Hematopoietic multipotent progenitor cell treated with erythropoietin and hydrocortisone succinate and interleukin-3 and kit ligand, for 17 days (in vitro differentiated cells): Measurements from ENCODE around the gene CUX1.
"Not testable (repeated sequence)": the region's sequence is repeated elsewhere in the genome, so short reads cannot be mapped to it uniquely, and the experiment has no call there.

Source experiments
- DNase-seq: peaks from one replicate; pipeline ENCODE4 v3.0.0-alpha.2; 2015; ENCODE audit warnings: low spot score

CUX1 gene

DNA sequence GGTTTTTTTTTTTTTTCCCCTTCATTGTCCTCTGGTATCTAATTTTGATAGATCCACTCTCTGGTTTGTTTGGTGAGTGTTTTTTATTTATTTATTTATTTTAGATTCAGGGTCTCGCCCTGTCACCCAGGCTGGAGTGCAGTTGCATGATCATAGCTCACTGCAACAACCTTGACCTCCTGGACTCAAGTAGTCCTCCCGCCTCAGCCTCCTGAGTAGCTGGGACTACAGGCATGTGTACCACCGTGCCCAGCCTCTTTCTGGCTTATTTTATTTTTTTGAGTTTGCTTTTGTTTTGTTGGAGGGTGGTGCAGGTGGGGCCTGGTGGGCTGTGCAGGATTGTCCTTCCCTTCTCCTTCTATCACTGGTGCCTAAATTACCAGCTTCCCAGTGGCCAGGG lies 282.0 kb downstream of the CUX1 start:
- no peak for DNase-seq

DNA sequence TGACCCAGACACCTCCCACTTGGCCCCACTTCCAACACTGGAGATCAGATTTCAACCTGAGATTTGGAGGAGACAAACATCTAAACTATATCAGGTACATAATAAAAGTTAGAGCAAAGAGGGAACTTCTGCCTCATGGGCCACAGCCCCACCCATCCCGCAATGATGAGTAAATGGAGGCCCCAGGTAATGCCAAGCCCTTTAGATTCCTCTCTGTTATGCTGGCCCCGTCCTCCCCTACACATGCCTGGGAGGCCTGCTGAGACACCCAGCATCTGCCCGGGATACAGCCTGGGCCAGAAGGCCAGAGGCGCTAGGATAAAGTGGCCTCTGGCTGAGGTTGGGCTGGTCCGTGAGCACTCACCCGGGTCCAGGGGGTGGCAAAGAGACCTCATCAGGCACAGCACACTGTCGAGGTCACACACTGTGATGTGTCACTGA lies 283.7 kb downstream of the CUX1 start:
- DNase-seq = no peak

DNA sequence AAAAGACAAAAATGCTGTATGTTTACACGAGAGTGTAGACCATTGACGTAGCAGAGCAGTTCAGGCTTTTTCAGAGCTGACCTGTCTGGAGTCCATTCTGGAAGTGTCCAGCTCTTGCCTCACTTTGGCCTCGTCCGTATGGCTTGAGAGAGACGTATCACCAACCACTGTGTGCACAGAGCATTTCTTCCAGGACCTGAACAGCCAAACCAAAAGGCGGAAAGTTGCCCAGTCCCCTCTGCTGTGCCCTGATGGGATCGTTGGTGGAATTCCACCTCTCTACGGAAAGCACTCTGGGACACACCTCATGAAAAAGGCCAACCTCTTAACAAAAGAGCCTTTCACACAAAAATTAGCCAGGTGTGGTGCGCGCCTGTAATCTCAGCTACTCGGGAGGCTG lies 284.5 kb downstream of the CUX1 start:
- DNase-seq = no peak

DNA sequence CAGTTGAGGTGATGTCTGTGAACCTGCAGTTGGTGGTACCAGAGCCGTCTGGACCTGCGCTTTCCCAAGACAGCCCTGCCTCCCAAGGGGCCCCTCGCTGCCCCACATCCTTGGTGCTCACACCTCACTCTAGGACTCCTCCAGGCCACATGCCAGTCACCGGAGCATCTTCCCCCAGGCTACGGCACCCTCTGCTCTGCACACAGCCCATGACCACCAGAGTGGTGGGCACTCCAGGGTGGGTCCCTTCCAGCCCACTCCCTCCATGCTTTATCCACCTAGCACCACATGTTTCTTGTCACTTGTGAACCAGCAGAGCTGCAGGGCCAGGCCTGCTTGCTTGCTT lies 285.6 kb downstream of the CUX1 start:
- no peak for DNase-seq

DNA sequence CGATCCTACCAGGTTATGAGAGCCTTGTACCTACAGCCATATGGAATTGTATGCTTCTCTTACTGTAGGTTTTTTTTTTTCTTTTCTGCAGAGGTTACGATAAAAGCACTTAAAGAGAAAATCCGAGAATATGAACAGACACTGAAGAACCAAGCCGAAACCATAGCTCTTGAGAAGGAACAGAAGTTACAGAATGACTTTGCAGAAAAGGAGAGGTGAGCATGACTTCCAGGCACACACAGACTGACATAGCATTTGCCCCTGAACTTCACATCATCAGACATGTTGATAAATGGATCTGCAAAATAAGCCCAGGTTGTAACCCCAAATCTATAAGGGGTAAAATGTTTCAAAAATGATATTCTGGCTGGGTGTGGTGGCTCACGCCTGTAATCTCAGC lies 286.8 kb downstream of the CUX1 start:
- DNase-seq = no peak

DNA sequence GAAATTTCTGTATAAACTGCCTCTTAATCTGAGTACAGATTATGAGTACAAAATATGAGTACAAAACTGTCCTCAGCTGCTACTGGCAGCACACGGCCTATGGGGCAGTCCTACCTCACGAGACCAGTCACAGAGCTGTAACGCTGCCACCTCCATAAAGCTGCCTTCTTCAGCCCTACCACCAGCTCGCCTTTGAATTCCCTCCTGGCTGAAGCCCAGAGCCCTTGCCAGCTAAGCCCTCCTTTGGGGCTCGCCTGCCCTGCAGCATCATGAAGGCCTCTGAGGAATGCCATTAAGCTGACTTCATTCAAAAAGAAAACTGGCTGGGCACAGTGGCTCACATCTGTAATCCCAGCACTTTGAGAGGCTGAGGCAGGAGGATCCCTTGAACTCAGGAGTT lies 289.2 kb downstream of the CUX1 start:
- no peak for DNase-seq

DNA sequence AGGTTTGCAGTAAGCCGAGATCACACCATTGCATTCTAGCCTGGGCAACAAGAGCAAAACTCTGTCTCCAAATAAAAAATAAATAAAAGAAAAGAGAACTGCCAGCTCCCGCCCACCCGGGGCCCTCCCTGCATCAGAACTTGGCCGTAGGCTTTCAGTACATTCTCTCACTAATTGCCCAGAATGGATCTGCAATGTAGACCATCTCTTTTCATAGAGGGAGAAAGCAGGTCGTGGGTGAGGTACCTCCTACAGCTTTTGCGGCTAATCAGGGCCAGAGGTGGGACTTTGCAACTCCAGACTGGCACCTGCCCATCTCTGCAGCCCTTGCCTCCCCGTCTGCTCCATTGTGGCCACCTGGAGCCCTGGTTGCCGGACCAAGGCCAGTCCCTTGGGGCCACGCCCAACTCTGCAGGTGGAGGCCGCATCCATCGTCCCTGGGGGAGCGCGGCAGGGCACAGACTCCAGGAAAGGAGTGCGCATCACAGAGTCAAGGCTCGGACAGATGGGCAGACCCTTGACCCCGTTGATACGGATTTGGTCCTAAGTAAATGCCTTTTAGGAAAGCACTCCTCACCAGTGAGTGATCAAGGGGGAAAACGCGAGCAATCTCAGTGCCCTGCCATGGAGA lies 290.2 kb downstream of the CUX1 start:
- DNase-seq = no peak

DNA sequence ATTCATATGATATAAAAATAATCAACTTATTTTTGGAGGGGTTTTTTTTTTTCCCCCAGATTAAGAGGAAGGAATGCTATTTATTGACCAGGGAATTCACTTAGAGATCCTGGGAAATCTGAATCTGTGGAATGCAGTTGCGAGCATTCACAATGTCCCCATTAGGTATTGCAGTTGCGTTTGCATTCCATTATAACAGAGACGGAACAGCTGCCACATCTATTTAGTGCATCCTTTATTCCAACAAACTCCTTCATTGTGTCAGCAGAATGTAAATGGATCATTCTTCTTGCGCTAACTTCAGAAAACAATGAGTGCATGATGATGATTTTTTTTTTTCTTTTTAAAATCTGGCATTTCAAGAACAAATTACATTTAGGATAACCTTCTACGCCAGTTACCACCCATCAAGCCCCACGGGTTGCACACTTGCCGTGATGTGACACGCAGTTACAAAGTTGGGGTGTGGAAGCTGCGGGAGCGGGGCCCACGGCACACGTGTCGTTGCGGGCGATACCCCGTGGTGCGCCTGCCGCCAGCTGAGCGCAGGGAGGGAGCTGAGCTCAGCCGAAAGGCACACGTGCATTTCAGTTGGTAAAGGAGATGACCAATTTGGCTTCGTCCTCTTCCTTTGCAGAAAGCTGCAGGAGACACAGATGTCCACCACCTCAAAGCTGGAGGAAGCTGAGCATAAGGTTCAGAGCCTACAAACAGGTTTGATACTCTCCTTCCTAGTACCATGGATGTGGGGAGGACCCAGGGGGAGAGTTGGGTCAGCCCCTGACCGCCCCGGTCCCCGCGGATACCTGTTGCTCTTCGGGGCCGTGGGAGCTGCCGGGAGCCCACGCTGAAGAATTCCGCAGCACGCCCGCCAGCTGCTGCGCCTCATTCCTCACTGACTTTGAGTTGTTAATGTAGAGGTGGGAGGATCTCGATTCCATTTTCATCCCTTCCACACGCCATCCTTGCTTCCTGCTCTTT lies 293.9 kb downstream of the CUX1 start:
- DNase-seq = no peak

DNA sequence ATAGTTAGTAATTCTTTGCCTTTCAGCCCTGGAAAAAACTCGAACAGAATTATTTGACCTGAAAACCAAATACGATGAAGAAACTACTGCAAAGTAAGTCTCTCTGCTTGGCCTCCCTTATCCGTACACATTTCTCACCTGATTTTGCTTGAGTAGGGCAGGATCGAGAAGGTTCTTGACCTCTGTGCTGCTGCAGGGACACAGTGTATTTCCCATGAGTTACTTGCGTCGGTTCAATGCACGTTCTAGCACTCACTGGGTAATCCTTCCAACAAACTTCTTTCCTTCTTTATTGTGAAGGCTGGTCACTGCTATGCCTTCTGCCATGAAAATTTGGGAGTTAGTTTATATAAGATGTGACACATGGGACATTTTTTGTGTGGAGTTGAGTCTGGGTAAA lies 297.8 kb downstream of the CUX1 start:
- no peak for DNase-seq

DNA sequence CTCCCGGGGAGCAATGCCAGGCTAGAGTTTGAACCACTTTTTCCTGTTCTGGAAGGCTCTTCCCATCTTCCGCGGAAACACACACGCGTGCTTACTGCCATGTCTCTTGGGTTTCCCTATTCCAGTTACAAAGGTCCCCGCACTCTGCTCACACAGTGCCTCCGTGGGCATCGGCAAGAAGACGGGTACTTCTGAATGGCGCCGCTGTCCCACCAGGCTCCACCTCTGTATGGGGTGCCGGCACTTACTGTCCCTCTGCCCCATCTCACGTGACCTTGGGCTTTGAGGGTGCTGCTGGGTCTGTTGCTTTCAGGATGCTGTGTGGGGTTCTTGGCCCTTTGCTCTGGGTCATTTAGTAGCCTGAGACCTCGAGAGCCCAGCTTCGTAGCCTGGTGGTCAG lies 298.5 kb downstream of the CUX1 start:
- no peak for DNase-seq

DNA sequence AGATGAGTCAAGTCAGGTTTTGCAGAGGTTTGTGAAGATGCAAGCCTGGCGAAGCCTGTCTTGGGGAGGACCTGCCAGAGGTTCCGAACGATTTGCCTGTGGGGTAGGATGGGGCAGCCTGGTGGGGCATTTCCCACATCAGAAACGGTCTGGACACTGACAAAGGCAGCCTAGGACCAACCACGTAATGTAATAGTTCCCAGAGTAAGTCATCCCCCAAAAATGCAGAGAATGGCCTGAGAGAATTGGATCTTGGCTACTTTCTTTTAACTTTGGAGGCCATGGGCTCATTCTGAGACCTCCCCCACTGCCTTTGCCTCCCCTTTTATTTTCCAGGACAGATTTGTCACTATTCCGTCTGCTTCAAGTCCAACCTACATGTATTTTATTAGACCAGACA lies 300.3 kb downstream of the CUX1 start:
- DNase-seq = no peak

DNA sequence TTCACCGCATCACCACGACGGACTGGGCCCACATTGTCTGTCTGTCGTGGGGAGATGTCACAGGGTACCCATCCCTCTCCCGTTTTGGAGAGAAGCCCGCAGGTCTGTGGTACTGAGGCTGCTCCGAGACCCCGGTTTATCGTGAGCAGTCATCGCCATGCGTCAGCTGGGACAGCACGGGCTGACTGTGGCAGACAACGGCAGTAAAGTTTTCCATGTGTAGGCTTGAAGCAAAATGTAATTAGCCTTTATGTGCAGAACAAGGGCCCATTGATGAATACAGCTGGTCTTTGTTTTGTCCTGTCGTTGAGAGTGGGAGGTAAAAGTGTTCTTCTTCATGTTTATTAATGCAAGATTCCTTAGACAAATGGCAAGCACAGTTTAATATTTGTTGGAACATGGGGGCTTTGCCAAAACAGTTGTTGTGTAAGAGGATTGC lies 301.8 kb downstream of the CUX1 start:
- no peak for DNase-seq

DNA sequence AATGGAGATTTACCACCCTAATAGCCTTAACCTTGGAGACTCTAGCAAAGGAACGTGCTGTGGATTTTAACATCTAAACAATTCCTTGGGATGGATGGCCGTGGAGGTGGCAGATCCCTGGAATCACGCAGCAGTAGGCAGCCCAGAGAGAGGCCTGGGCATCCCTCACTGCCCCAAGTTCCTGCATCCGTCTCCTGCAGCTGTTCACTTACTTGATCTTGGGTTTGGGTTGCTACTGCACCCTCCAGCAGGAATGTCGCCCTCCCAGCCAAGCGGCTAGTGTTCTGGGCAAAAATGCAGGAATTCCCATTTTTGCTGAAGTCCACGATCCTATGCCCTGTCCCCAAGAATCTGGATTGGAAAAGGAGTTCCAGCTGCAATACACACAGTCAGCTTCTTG lies 302.5 kb downstream of the CUX1 start:
- DNase-seq = no peak

DNA sequence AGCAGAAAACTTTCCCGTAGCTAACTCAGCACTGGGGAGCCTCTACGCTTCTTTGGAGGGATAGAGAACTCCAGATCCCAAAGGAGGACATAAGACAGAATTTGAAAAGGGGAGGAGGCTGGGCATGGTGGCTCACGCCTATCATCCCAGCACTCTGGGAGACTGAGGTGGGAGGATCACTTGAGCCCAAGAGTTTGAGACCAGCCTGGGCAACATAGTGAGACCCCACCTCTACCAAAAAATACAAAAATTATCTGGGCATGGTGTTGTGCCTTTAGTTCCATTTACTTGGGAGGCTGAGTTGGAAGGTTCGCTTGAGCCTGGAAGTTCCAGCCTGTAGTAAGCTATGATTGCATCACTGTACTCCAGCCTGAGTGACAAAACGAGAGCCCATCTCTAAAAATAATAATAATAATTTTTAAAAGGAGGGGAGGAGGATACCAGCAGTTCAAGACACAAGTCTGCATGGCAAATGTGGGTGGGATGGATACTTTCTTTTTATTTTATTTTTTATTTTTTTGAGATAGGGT lies 303.3 kb downstream of the CUX1 start:
- DNase-seq = no peak

DNA sequence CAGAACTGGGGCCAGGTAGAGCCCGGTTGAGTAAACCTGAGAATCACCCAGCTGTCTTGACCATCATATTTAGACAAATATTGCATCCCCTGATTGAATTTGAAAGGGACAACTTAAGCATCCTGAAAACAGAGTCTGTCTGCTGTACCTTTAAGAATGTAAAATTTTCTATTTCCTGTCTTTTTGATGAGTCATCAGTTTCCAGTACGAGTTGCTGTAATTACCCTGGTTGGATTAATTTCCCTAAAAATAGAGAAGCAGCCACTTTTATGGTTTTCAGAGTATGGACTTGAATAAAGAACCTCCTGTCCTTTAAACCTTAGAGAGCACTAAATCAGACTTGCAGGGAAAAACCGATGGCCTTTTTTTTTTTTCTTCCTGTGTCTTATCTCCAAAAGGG lies 304.6 kb downstream of the CUX1 start:
- DNase-seq = no peak

DNA sequence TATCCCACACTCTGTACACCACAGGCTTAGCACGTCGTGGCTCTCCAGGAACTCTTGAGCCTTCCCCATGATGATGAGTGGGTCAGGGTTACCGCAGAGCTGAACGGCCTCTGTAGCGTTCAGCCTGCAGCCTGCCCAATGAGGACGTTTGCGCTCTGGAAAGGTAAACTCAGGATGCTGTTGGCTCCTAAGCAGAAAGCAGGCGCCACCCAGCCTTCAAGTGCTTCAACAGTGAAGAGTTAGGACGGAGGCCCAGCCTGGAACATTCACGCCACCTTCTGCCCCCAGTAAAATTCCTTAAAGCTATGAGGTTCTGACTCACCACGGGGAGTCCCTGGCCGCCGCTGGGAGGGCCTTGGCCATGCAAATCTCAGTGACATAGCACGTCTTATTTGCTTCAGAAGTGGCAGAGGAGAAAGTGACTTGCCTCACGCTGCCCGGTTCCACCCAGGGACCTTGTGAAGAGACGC lies 307.7 kb downstream of the CUX1 start:
- DNase-seq = no peak

DNA sequence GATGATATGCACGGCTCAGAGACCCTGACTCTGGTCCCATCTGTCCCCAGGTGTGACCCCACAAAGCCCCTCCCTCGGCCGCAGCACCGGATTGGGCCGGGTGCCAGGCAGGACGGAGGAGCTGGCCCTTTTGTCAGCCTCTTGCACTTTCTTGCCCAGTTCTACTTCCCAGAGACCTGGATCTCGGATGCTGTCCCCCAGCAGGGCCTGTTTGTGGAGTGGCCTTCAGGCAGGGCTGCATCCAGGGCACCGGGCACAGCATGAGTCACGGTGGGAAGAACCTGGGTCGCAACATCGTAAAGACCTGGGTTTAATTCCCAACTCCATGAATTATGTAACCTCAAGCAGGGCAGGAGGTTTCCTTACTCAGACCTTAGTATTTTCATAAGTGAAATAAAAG lies 310.9 kb downstream of the CUX1 start:
- DNase-seq = no peak

DNA sequence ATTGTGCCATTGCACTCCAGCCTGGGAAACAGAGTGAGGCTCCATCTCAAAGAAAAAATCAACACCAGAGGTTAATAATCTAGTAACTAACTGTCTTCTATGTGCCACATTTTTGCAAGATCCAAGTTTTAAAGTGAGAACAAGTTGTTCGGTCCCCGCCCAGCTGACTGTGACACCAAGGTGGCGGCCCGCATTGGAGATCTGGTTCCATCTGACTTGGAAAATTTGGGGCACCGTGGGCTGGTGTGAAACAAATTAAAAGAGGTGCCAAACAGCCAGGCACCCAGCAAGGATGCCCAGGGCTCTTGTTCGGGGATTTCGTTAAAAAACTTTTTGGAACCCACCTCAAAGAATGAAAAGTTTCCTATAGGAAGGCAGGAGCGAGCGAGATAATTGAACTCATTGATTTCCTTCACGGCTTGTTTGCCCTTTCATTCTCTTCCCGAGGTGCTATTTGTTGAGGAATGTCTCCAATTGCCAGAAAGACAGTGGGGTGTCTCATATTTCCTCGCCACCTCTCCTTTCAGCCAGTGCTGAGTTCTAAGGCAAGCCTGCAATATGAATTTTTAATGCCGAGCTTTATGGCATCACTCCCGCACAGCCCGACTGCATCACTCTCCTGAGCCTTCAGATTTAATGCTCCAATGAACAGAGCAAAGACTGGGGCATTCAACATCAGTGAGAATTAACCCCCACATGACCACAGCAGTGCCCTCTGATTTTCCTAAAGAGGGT lies 312.4 kb downstream of the CUX1 start:
- DNase-seq = no peak

DNA sequence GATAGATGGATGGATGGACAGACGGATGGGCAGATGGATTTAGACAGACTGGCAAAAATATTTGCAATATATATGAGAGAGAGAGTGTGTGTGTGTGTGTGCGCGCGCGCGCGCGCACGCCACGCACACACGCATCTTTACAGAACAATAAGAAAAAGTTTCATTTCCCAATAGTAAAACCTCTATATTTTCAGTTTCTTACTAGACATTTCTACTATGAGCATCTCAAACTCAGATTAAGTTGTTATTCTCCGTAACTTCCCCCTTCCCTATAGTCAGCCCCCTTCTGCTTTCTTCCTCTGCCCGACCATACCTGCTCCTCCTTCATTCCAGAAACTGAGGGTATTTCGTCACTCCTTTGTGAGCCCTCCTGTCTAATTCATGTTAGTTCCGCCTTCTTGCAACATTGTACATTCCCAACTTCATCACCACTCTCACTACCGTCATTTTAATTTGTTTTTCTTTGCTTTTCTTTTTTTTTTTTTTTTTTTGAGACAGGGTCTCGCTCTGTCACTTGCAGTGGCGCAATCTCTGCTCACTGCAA lies 314.9 kb downstream of the CUX1 start:
- DNase-seq = no peak

DNA sequence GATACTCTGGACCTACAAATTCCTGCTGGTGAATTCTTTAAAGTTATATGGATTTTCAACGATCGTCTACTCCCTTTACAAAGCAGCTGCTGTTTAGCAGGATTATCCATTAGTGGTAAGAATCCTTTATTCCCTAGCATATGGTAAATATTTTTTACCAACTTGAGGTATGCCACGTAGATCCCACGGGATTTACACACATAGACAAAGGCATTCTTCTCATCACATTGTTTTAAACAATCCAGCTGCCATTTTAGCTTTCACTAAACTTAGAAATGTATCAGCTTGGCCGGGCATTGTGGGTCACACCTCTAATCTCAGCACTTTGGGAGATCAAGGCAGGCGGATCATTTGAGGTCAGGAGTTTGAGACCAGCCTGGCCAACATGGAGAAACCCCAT lies 321.2 kb downstream of the CUX1 start:
- DNase-seq = no peak

DNA sequence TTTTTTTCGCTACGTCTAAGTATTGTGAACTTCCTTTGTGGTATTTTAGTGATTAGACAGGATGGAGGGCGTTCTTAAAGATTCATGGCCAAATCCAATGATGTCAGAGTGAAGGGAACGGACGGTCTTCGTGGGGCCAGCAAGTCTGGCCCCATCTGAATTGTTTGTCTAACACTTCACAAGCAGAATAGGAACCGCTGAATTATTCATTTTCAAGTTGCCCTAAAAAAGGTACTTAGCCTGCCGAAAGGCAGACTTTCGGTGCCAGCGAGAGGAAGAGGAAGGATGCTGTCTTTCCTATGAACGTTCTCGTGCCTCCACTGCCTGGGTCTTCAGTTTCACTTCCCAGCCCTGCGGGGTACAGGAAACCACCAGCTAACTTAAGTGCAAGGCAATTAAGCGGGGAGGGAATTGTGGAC lies 323.5 kb downstream of the CUX1 start:
- no peak for DNase-seq

DNA sequence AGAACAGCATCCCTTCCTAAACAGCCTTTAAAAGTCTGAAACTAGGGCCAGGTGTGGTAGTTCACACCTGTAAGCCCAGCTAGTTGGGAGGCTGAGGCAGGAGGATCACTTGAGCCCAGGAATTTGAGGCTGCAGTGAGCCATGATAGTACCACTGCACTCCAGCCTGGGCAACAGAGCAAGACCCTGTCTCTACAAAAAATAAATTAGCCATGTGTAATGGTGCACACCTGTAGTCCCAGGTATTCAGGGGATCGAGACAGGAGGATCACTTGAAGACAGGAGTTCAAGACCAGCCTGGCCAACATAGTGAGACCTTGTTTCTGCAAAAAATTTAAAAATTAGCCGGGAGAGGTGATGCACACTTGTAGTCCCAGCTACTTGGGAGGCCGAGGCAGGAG lies 325.0 kb downstream of the CUX1 start:
- not testable (repeated sequence) for DNase-seq
